T-cell (primary cell): ENCODE measurements around the gene FRMD6. TPM values are rescaled to one million over a fixed set of nuclear protein-coding genes. Genes with fewer than 3 reads are reported as not detected.
"Not testable (repeated sequence)": the region's sequence is repeated elsewhere in the genome, so short reads cannot be mapped to it uniquely, and the experiment has no call there.

Experiments used
- ATAC-seq, 4 experiments: fragments of 200-7000 bp in 3 of 4; fragments of 150-1000 bp in 1 of 4; cut with Tn5 transposase; replicated peaks in 1 of 4; 1 replicate in 3 of 4; 2 replicates in 1 of 4; pipeline ENCODE4 v1.10.0; 2021; ENCODE audit warnings: moderate library complexity in 3 of 4, mild to moderate bottlenecking in 2 of 4, moderate number of reproducible peaks in 1 of 4
- CTCF ChIA-PET, 2 donors: fragments of 300-600 bp; sonication (Branson Sonifier 250); formaldehyde crosslinking; loops; one replicate each; lab custom pipeline; 2022; ENCODE audit warnings: antibody characterized with exemption in 2 of 2; lab: Charles Lee
- POLR2A ChIA-PET, 2 donors: fragments of 300-600 bp; sonication (Branson Sonifier 250); formaldehyde crosslinking; loops; one replicate each; lab custom pipeline; 2022; ENCODE audit warnings: antibody characterized with exemption in 2 of 2; lab: Charles Lee
- DNase-seq, 35 experiments: peaks; one replicate each; pipeline versions ENCODE4 v3.0.0 to v3.0.0-alpha.2; 2013 to 2023
- H3K27ac ChIP-seq: one replicate; pipeline ENCODE4 v1.5.1; 2013; ENCODE audit warnings: low read length
- H3K27me3 ChIP-seq, 2 experiments: replicated peaks in 1 of 2; 1 replicate in 1 of 2; 2 replicates in 1 of 2; pipeline versions ENCODE4 v1.6.1 to v1.7.0; 2013; ENCODE audit warnings: low read length in 1 of 2, mixed read lengths in 1 of 2; ENCODE audit not compliant: control insufficient read depth in 2 of 2, insufficient read depth in 2 of 2; ENCODE audit errors: extremely low read depth in 1 of 2
- H3K36me3 ChIP-seq, 2 donors: 1 replicate in 1 of 2; 2 replicates in 1 of 2; pipeline versions ENCODE4 v1.6.1 to v1.7.0; 2013; ENCODE audit warnings: low read length in 1 of 2; ENCODE audit not compliant: control insufficient read depth in 2 of 2, insufficient read depth in 1 of 2; ENCODE audit errors: extremely low read depth in 1 of 2
- H3K4me1 ChIP-seq, 2 experiments: 1 replicate in 1 of 2; 2 replicates in 1 of 2; pipeline versions ENCODE4 v1.6.1 to v1.7.0; 2013; ENCODE audit warnings: low read length in 2 of 2, mixed read lengths in 1 of 2; ENCODE audit not compliant: insufficient read depth in 2 of 2, control insufficient read depth in 1 of 2; ENCODE audit errors: extremely low read depth in 1 of 2
- H3K4me3 ChIP-seq, 2 donors: 1 replicate in 1 of 2; 2 replicates in 1 of 2; pipeline versions ENCODE4 v1.5.1 to v1.7.0; 2013; ENCODE audit warnings: mild to moderate bottlenecking in 2 of 2, low read length in 1 of 2, moderate library complexity in 1 of 2; ENCODE audit not compliant: control insufficient read depth in 1 of 2; ENCODE audit errors: extremely low read depth in 1 of 2
- H3K9me3 ChIP-seq: 2 replicates; pipeline ENCODE4 v1.7.0; 2013
- H3K27ac Mint-ChIP-seq, 2 donors: one replicate each; pipeline ENCODE4 v1.8.0; 2020 to 2021; ENCODE audit warnings: mild to moderate bottlenecking in 2 of 2, mixed read lengths in 2 of 2
- H3K27me3 Mint-ChIP-seq, 2 donors: one replicate each; pipeline ENCODE4 v1.8.0; 2021 to 2022; ENCODE audit warnings: mixed read lengths in 2 of 2
- H3K36me3 Mint-ChIP-seq: one replicate; pipeline ENCODE4 v1.8.0; 2021; ENCODE audit warnings: mixed read lengths
- H3K4me1 Mint-ChIP-seq, 3 donors: one replicate each; pipeline ENCODE4 v1.8.0; 2020 to 2022; ENCODE audit warnings: mixed read lengths in 3 of 3, mild to moderate bottlenecking in 1 of 3
- H3K4me3 Mint-ChIP-seq, 3 donors: one replicate each; pipeline ENCODE4 v1.8.0; 2020 to 2022; ENCODE audit warnings: mild to moderate bottlenecking in 3 of 3, mixed read lengths in 3 of 3, moderate library complexity in 3 of 3
- H3K9me3 Mint-ChIP-seq, 3 donors: one replicate each; pipeline ENCODE4 v1.8.0; 2020 to 2022; ENCODE audit warnings: mixed read lengths in 3 of 3
- WGBS: methylation state at CpG from one replicate; pipeline ENCODE4 v1.1.5; 2013; ENCODE audit warnings: missing lambda C conversion rate; ENCODE audit not compliant: insufficient coverage; 5-methylcytosine and 5-hydroxymethylcytosine counted together
- total RNA-seq, 35 experiments: library from RNA in 6 of 35; stranded (reverse) in 6 of 35; fragments of 120-200 nt in 1 of 35; gene quantifications; one replicate each; pipeline versions ENCODE4 v1.2.1 to v1.2.4 and lab custom pipeline; 2013 to 2026

FRMD6 gene
- total RNA-seq, 5 donors from 2014 or later (not counting 1 experiment from before 2014, with no cell fraction given): 0.86 to 1.9 (median 1.5) TPM

- H3K36me3 Mint-ChIP-seq, H3K4me3 Mint-ChIP-seq, DNase-seq, CTCF ChIA-PET, H3K36me3 ChIP-seq, H3K4me1 ChIP-seq, H3K9me3 ChIP-seq, H3K4me3 ChIP-seq, POLR2A ChIA-PET, H3K4me1 Mint-ChIP-seq, H3K27ac ChIP-seq, H3K27me3 ChIP-seq, ATAC-seq, H3K27ac Mint-ChIP-seq, H3K9me3 Mint-ChIP-seq: not testable (repeated sequence)
- WGBS: 87% methylated on average over 6 of the region's 16 CpGs
- peaks cover 17 to 18% of the 10 kb centered on the region in 2 donors for H3K27me3 Mint-ChIP-seq
Observed at GRCh38 chr14:51751611-51752345, 100.1 kb downstream of the FRMD6 start.

GRCh38 chr14:51757756-51758155, 106.0 kb downstream of the FRMD6 start:
- H3K27me3 Mint-ChIP-seq: peaks cover 16 to 20% of the 10 kb centered on the region in 2 donors
- H3K27ac Mint-ChIP-seq, H3K9me3 ChIP-seq, H3K4me3 Mint-ChIP-seq, H3K4me1 ChIP-seq, H3K36me3 ChIP-seq, CTCF ChIA-PET, ATAC-seq, H3K9me3 Mint-ChIP-seq, H3K4me3 ChIP-seq, H3K27me3 ChIP-seq, H3K36me3 Mint-ChIP-seq, DNase-seq, H3K27ac ChIP-seq: not testable (repeated sequence)
- peaks cover 9 to 11% (median 10%) of the 10 kb centered on the region in 3 donors for H3K4me1 Mint-ChIP-seq
- POLR2A ChIA-PET: interaction anchor here in 1 of 2 donors (0.6 kb wide), 1 partner anchor 23 kb away, joined by 5 read pairs; no protein-coding TSS in a partner anchor
- no CpG with 5 or more reads among the region's 7 CpGs for WGBS

- Histone ChIP-seq H3K36me3 (no peaks in the 10 kb centered on the region), H3K4me3 (no peak overlapping the region), H3K4me1 (no peaks in the 10 kb centered on the region), H3K27me3 (peaks cover 0 to 7% of the 10 kb centered on the region in 2 experiments), H3K9me3 (no peaks in the 10 kb centered on the region), H3K27ac (no peak overlapping the region)
- H3K4me1 Mint-ChIP-seq: peaks cover 9 to 11% (median 10%) of the 10 kb centered on the region in 3 donors
- H3K27me3 Mint-ChIP-seq: peaks cover 17 to 18% of the 10 kb centered on the region in 2 donors
- H3K9me3 Mint-ChIP-seq: no peaks in the 10 kb centered on the region
- POLR2A ChIA-PET: no interaction called here
- H3K4me3 Mint-ChIP-seq: no peak overlapping the region
- no peaks in the 10 kb centered on the region for H3K36me3 Mint-ChIP-seq
- no peak overlapping the region for H3K27ac Mint-ChIP-seq
- no peak for DNase-seq
- CTCF ChIA-PET: no interaction called here
- 76% methylated on average over 8 of the region's 18 CpGs for WGBS
- ATAC-seq: no peak
Observed at GRCh38 chr14:51759950-51760349, 108.2 kb downstream of the FRMD6 start.

- H3K27me3 Mint-ChIP-seq: peaks cover 25 to 36% of the 10 kb centered on the region in 2 donors
- H3K27ac Mint-ChIP-seq, POLR2A ChIA-PET, H3K36me3 ChIP-seq, H3K27ac ChIP-seq, ATAC-seq, H3K4me1 ChIP-seq, H3K4me3 Mint-ChIP-seq, DNase-seq, H3K4me1 Mint-ChIP-seq, CTCF ChIA-PET, H3K9me3 ChIP-seq, H3K9me3 Mint-ChIP-seq, H3K36me3 Mint-ChIP-seq, H3K4me3 ChIP-seq, H3K27me3 ChIP-seq: not testable (repeated sequence)
- 79% methylated on average over 11 of the region's 13 CpGs for WGBS
Observed at GRCh38 chr14:51765726-51766125, 114.0 kb downstream of the FRMD6 start.

GRCh38 chr14:51766586-51766985, 114.9 kb downstream of the FRMD6 start:
- H3K4me3 Mint-ChIP-seq, DNase-seq, H3K4me3 ChIP-seq, H3K27ac Mint-ChIP-seq, H3K4me1 Mint-ChIP-seq, H3K4me1 ChIP-seq, H3K27me3 ChIP-seq, ATAC-seq, H3K9me3 ChIP-seq, H3K36me3 ChIP-seq, H3K9me3 Mint-ChIP-seq, POLR2A ChIA-PET, H3K27ac ChIP-seq, H3K36me3 Mint-ChIP-seq, CTCF ChIA-PET: not testable (repeated sequence)
- peaks cover 22 to 36% of the 10 kb centered on the region in 2 donors for H3K27me3 Mint-ChIP-seq
- 62% methylated on average over 6 of the region's 8 CpGs for WGBS

GRCh38 chr14:51769261-51769660, 117.6 kb downstream of the FRMD6 start:
- H3K36me3 Mint-ChIP-seq, H3K4me1 ChIP-seq, H3K4me3 Mint-ChIP-seq, H3K27me3 ChIP-seq, ATAC-seq, H3K36me3 ChIP-seq, H3K4me1 Mint-ChIP-seq, H3K9me3 Mint-ChIP-seq, CTCF ChIA-PET, DNase-seq, H3K4me3 ChIP-seq, H3K9me3 ChIP-seq, H3K27ac Mint-ChIP-seq, H3K27ac ChIP-seq, POLR2A ChIA-PET: not testable (repeated sequence)
- 90% methylated on average over 2 of the region's 7 CpGs for WGBS
- H3K27me3 Mint-ChIP-seq: peaks cover 12 to 21% of the 10 kb centered on the region in 2 donors
